SU-DHL-6 (cell line): ENCODE data around the gene HOXC10.

Experiments
- H2AFZ ChIP-seq: fragments of 200-600 bp; sonication (generic); 2 replicates; pipeline ENCODE4 v1.6.1; 2014; ENCODE audit warnings: low read depth, mild to moderate bottlenecking, moderate library complexity, mixed read lengths, antibody characterized with exemption, low read length; ENCODE audit not compliant: severe bottlenecking
- H3F3A ChIP-seq: fragments of 200-600 bp; shearing (Covaris generic); 2 replicates; pipeline ENCODE4 v1.6.0; 2016; ENCODE audit warnings: antibody characterized with exemption, mild to moderate bottlenecking; ENCODE audit not compliant: insufficient read depth
- H3K27ac ChIP-seq: fragments of 200-600 bp; sonication (generic); 2 replicates; pipeline ENCODE4 v1.5.1; 2016; ENCODE audit warnings: low read depth, mild to moderate bottlenecking, low read length, moderate library complexity, mixed read lengths
- H3K27me3 ChIP-seq: fragments of 200-600 bp; sonication (generic), shearing (Covaris generic); 2 replicates; pipeline ENCODE4 v1.6.0; 2014; ENCODE audit warnings: mild to moderate bottlenecking, low read length
- H3K36me3 ChIP-seq: fragments of 200-600 bp; sonication (generic); 2 replicates; pipeline ENCODE4 v1.6.1; 2014; ENCODE audit warnings: mild to moderate bottlenecking, low read length, mixed read lengths
- H3K4me2 ChIP-seq: fragments of 300-600, 200-600 bp; shearing (Covaris generic), sonication (generic); 2 replicates; pipeline ENCODE4 v1.6.0; 2014; ENCODE audit warnings: low read length, low read depth, mild to moderate bottlenecking; ENCODE audit not compliant: poor library complexity, severe bottlenecking
- H3K4me3 ChIP-seq: fragments of 200-600 bp; sonication (generic); 2 replicates; pipeline ENCODE4 v1.5.1; 2014; ENCODE audit warnings: antibody characterized with exemption, low read length, mild to moderate bottlenecking, mixed read lengths; ENCODE audit not compliant: insufficient read depth, poor library complexity, severe bottlenecking
- H3K79me2 ChIP-seq: fragments of 200-600 bp; sonication (generic); 2 replicates; pipeline ENCODE4 v1.6.1; 2014; ENCODE audit warnings: mild to moderate bottlenecking, low read length, moderate library complexity; ENCODE audit not compliant: insufficient read depth
- H3K9ac ChIP-seq: fragments of 200-600 bp; sonication (generic); 2 replicates; pipeline ENCODE4 v1.7.0; 2014; ENCODE audit warnings: mild to moderate bottlenecking, low read length
- H3K9me2 ChIP-seq: fragments of 200-600 bp; sonication (generic); replicated peaks from 2 replicates; pipeline ENCODE4 v1.6.1; 2014; ENCODE audit warnings: low read length; ENCODE audit not compliant: insufficient read depth
- H3K9me3 ChIP-seq: fragments of 200-600 bp; sonication (generic); 2 replicates; pipeline ENCODE4 v1.6.1; 2014; ENCODE audit warnings: low read length, mixed read lengths; ENCODE audit not compliant: insufficient read depth
- H4K20me1 ChIP-seq: fragments of 200-600 bp; sonication (generic); 2 replicates; pipeline ENCODE4 v1.6.1; 2014; ENCODE audit warnings: low read depth, mild to moderate bottlenecking, antibody characterized with exemption, low read length, moderate library complexity, mixed read lengths
- CTCF ChIP-seq: fragments of 200-600 bp; sonication (generic); IDR thresholded peaks from one replicate; pipeline ENCODE4 v1.5.1; 2017; ENCODE audit warnings: antibody characterized with exemption, mild to moderate bottlenecking, low read length, moderate library complexity; ENCODE audit not compliant: insufficient read depth, poor library complexity, severe bottlenecking
- EZH2phosphoT487 ChIP-seq: fragments of 200-600 bp; sonication (generic), shearing (Covaris generic); conservative IDR thresholded peaks from 2 replicates; pipeline ENCODE4 v1.6.1; 2018; ENCODE audit warnings: mild to moderate bottlenecking, antibody characterized with exemption, low read length, moderate library complexity, mixed read lengths

The HOXC10 gene

DNA sequence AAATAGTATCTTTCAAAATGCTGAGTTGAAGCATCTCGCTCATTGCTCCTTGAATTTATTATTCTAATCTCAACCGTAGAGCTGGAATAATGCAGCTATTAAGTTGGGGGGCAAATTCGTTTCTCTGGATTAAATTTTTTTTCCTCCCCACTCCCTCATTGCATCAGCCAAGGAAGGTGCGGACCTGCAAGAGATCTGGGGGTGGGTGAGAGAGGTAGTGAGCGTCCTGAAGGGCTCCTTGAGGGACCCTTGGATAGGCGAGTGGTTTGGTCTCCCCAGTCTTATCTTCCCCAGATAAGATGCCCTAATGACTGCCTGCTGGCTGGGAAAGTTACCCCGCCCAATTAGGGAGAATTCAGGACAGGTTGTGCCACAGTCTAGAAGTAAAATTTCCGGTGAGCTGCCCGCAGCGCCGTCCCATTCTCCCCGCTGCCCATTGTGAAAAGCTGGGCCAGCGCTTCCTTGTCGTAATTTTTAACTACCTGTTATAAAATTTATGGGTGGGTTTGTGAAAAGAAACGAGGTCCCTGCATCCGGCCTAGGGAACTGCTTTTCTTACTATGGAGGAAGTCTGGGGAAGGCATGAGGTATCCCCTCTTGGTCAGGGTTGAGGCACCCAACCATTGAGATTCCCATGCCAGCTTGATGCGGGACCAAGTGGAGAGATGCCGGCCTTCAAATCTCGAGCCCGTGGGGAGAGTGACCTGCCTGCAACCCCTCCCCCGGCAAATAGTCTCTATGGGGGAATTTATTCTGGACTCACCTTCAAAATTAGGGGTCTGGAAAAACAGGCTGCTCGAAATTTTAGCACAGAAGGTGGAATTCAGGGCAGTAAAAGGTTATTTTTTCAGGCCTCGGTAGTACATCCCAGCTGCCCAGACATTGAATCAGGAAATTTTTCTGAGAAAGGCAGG, 30.3 kb downstream of the HOXC10 start:
- Histone ChIP-seq H3K9ac (no peak overlapping the region), H3K4me3 (no peak overlapping the region), H3K4me2 (no peak overlapping the region), H3K9me3 (no peaks in the 10 kb centered on the region), H3K36me3 (no peaks in the 10 kb centered on the region), H2AFZ (no peak overlapping the region), H4K20me1 (no peaks in the 10 kb centered on the region), H3K9me2 (no peaks in the 10 kb centered on the region), H3K79me2 (no peaks in the 10 kb centered on the region), H3F3A (peaks cover 4% of the 10 kb centered on the region; the same call in 1 of the 2 replicates), H3K27ac (no peak overlapping the region), H3K27me3 (0 out of 2 replicates have a peak, but pooled peaks cover 6% of the 10 kb centered on the region)
- TF ChIP-seq CTCF: no peak
- no peak for TF ChIP-seq EZH2phosphoT487

GRCh38 chr12:54016051-54016450, 31.1 kb downstream of the HOXC10 start:
- 0 out of 2 replicates have a peak, but pooled peaks cover 6% of the 10 kb centered on the region for H3K27me3 ChIP-seq
- H3F3A ChIP-seq: peaks cover 4% of the 10 kb centered on the region; the same call in 1 of the 2 replicates
- H4K20me1 ChIP-seq: no peaks in the 10 kb centered on the region
- H2AFZ ChIP-seq: no peak overlapping the region
- H3K9me2 ChIP-seq: no peaks in the 10 kb centered on the region
- no peak overlapping the region for H3K4me3 ChIP-seq
- H3K79me2 ChIP-seq: no peaks in the 10 kb centered on the region
- TF ChIP-seq EZH2phosphoT487: no peak
- no peak for TF ChIP-seq CTCF
- H3K9me3 ChIP-seq: no peaks in the 10 kb centered on the region
- H3K4me2 ChIP-seq: no peak overlapping the region
- no peaks in the 10 kb centered on the region for H3K36me3 ChIP-seq
- no peak overlapping the region for H3K9ac ChIP-seq
- H3K27ac ChIP-seq: no peak overlapping the region

- Histone ChIP-seq H3K4me2 (no peak overlapping the region), H3K79me2 (no peaks in the 10 kb centered on the region), H3K27me3 (0 out of 2 replicates have a peak, but pooled peaks cover 6% of the 10 kb centered on the region)
These were observed 31.6 kb downstream of the HOXC10 start for GRCh38 chr12:54016478-54016964.

More at GRCh38 chr12:54016478-54016964, 31.6 kb downstream of the HOXC10 start:
- H3K4me3 ChIP-seq: no peak overlapping the region
- TF ChIP-seq CTCF (no peak), EZH2phosphoT487 (no peak)
- peaks cover 4% of the 10 kb centered on the region; the same call in 1 of the 2 replicates for H3F3A ChIP-seq
- H3K9me2 ChIP-seq: no peaks in the 10 kb centered on the region
- no peaks in the 10 kb centered on the region for H3K9me3 ChIP-seq
- H3K36me3 ChIP-seq: no peaks in the 10 kb centered on the region
- no peaks in the 10 kb centered on the region for H4K20me1 ChIP-seq
- no peak overlapping the region for H2AFZ ChIP-seq
- H3K27ac ChIP-seq: no peak overlapping the region
- no peak overlapping the region for H3K9ac ChIP-seq
